ENCODE data around the gene FRMD5.
A peak's percentile ranks its signal among the peaks of the same experiment; 100 is the strongest.

GRCh38 chr15:44215594-44215993, 20.5 kb upstream of the FRMD5 start:
- TF ChIP-seq POLR2A (IDR thresholded peaks at IDR 0.05; ENCODE audit: borderline replicate concordance, extremely low read depth, insufficient read depth, insufficient read length) (no peak), ELF1 (IDR thresholded peaks at IDR 0.05; ENCODE audit: borderline replicate concordance, low read depth) (no peak), FOSL1 (IDR thresholded peaks at IDR 0.05; ENCODE audit: low read depth) (peak; percentile 93), EZH2 (IDR thresholded peaks at IDR 0.05) (no peak), CTCF (IDR thresholded peaks at IDR 0.05 in 2 of 3, conservative IDR thresholded peaks at IDR 0.05 in 1 of 3; ENCODE audit: borderline replicate concordance in 1 of 3, insufficient read depth in 1 of 3, low read depth in 2 of 3, low read length in 2 of 3) (no peak), REST (IDR thresholded peaks at IDR 0.05; ENCODE audit: low read depth) (no peak), POLR2AphosphoS5 (IDR thresholded peaks at IDR 0.05; ENCODE audit: low read depth, low read length) (peak; percentile 59), YY1 (IDR thresholded peaks at IDR 0.05; ENCODE audit: extremely low read depth, insufficient replicate concordance, low read depth, low read length) (peak; percentile 81), RAD21 (IDR thresholded peaks at IDR 0.05; ENCODE audit: low read depth) (peak; percentile 8; the same call in 1 of the 2 replicates), SIN3A (IDR thresholded peaks at IDR 0.05; ENCODE audit: low read depth) (no peak), EZH2phosphoT487 (IDR thresholded peaks at IDR 0.05; ENCODE audit: borderline replicate concordance) (no peak)
